ENCODE results near the gene HAPLN2. TPM values are rescaled to one million over a fixed set of nuclear protein-coding genes. Genes with fewer than 3 reads are reported as not detected.
A peak's percentile ranks its signal among the peaks of the same experiment; 100 is the strongest.

The HAPLN2 gene
- polyA plus RNA-seq, 1 donor (not counting 4 experiments of a cell fraction or from before 2014, with no cell fraction given): not detected

GRCh38 chr1:156592158-156592909, 26.9 kb upstream of the HAPLN2 start:
- dilution Hi-C loops (cut with MboI; ENCODE audit: extremely low pct_ligation_motif_present, low sequenced_read_pairs): no loop called here
- Histone ChIP-seq H3K27ac (ENCODE audit: control insufficient read depth, insufficient read depth, low read length) (peak overlapping the region; percentile 87), H3K9me3 (ENCODE audit: control insufficient read depth, low read depth, low read length) (no peaks in the 10 kb centered on the region), H3K36me3 (ENCODE audit: control insufficient read depth in 2 of 2, extremely low read depth in 1 of 2, insufficient read depth in 2 of 2, low read length in 2 of 2) (peaks cover 27 to 36% of the 10 kb centered on the region in 2 experiments), H3K79me2 (ENCODE audit: control insufficient read depth, insufficient read depth, low read length) (peaks cover 11% of the 10 kb centered on the region), H4K20me1 (ENCODE audit: control insufficient read depth, extremely low read depth, insufficient read depth, low read length) (no peaks in the 10 kb centered on the region), H3K4me2 (ENCODE audit: control insufficient read depth, extremely low read depth, insufficient read depth, low read depth, low read length) (peak overlapping the region; percentile 99), H3K27me3 (ENCODE audit: control insufficient read depth, extremely low read depth, insufficient read depth, low read length) (no peaks in the 10 kb centered on the region), H3K4me1 (ENCODE audit: control insufficient read depth, extremely low read depth, insufficient read depth, low read length) (peaks cover 11% of the 10 kb centered on the region), H3K9me1 (ENCODE audit: control insufficient read depth, extremely low read depth, insufficient read depth, low read length) (no peaks in the 10 kb centered on the region), H3K4me3 (ENCODE audit: control insufficient read depth in 2 of 3, extremely low read depth in 1 of 3, insufficient read depth in 2 of 3, low read depth in 1 of 3, low read length in 3 of 3) (peak overlapping the region; percentile 73 to 88 (median 88)), H3K9ac (ENCODE audit: control insufficient read depth, extremely low read depth, insufficient read depth, low read length) (peak overlapping the region; percentile 86), H2AFZ (ENCODE audit: control insufficient read depth, low read length) (peak overlapping the region; percentile 84)
- DNase-seq (ENCODE audit: low read depth, low spot score) (no peak), FAIRE-seq (no peak)
- TF ChIP-seq EZH2 (IDR thresholded peaks at IDR 0.05; ENCODE audit: low read length) (no peak), CTCF (optimal IDR thresholded peaks at IDR 0.05 in 1 of 3, IDR thresholded peaks at IDR 0.05 in 1 of 3, conservative IDR thresholded peaks at IDR 0.05 in 1 of 3; ENCODE audit: extremely low read depth in 1 of 3, insufficient read depth in 2 of 3, low read length in 3 of 3) (no peak)

- Histone ChIP-seq H3K27me3 (ENCODE audit: control insufficient read depth, extremely low read depth, insufficient read depth, low read length) (no peaks in the 10 kb centered on the region), H3K4me2 (ENCODE audit: control insufficient read depth, extremely low read depth, insufficient read depth, low read depth, low read length) (peak overlapping the region; percentile 99), H3K4me3 (ENCODE audit: control insufficient read depth in 2 of 3, extremely low read depth in 1 of 3, insufficient read depth in 2 of 3, low read depth in 1 of 3, low read length in 3 of 3) (no peak overlapping the region), H3K79me2 (ENCODE audit: control insufficient read depth, insufficient read depth, low read length) (peaks cover 11% of the 10 kb centered on the region), H3K9ac (ENCODE audit: control insufficient read depth, extremely low read depth, insufficient read depth, low read length) (no peak overlapping the region), H2AFZ (ENCODE audit: control insufficient read depth, low read length) (no peak overlapping the region), H3K9me1 (ENCODE audit: control insufficient read depth, extremely low read depth, insufficient read depth, low read length) (no peaks in the 10 kb centered on the region), H3K27ac (ENCODE audit: control insufficient read depth, insufficient read depth, low read length) (no peak overlapping the region), H3K9me3 (ENCODE audit: control insufficient read depth, low read depth, low read length) (no peaks in the 10 kb centered on the region), H4K20me1 (ENCODE audit: control insufficient read depth, extremely low read depth, insufficient read depth, low read length) (no peaks in the 10 kb centered on the region), H3K36me3 (ENCODE audit: control insufficient read depth in 2 of 2, extremely low read depth in 1 of 2, insufficient read depth in 2 of 2, low read length in 2 of 2) (peaks cover 34 to 40% of the 10 kb centered on the region in 2 experiments), H3K4me1 (ENCODE audit: control insufficient read depth, extremely low read depth, insufficient read depth, low read length) (peaks cover 11% of the 10 kb centered on the region)
- dilution Hi-C loops (cut with MboI; ENCODE audit: extremely low pct_ligation_motif_present, low sequenced_read_pairs): no loop called here
- TF ChIP-seq CTCF (optimal IDR thresholded peaks at IDR 0.05 in 1 of 3, IDR thresholded peaks at IDR 0.05 in 1 of 3, conservative IDR thresholded peaks at IDR 0.05 in 1 of 3; ENCODE audit: extremely low read depth in 1 of 3, insufficient read depth in 2 of 3, low read length in 3 of 3) (no peak), EZH2 (IDR thresholded peaks at IDR 0.05; ENCODE audit: low read length) (no peak)
- no peak for DNase-seq (ENCODE audit: low read depth, low spot score)
- FAIRE-seq: no peak
Measured at GRCh38 chr1:156592910-156593660, 26.1 kb upstream of the HAPLN2 start.

All from keratinocyte (primary cell).